ENCODE data around the gene RAD18.

The RAD18 gene

DNA sequence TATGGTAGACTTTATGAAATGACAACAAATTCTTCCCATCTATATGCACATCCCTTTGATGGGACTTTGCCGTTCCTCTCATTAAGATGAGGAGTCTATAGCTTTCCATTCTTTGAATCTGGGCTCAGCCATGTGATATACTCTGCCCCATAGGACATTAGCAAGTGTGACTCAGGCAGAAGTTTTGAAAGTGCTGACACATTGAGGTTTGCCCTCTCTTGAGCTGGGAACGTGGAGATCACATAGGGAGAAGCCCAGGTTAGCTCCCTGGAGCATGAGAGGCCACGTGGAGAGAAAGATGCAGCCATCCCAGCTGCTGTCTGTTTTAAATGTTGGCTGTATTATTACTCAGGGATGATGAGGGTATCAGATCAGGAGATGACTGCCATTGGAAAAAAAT lies 126.1 kb downstream of the RAD18 start:
- H4K20me1 ChIP-seq (ENCODE audit: insufficient read depth, low read length, poor library complexity, severe bottlenecking), result no peaks in the 10 kb centered on the region
- no peak overlapping the region for H2AFZ ChIP-seq (ENCODE audit: low read length)
- no peaks in the 10 kb centered on the region for H3F3A ChIP-seq (ENCODE audit: low read depth)
- H3K4me3 ChIP-seq (ENCODE audit: low read length, poor library complexity, severe bottlenecking), result no peak overlapping the region
- H3K79me2 ChIP-seq (ENCODE audit: insufficient read depth, low read length), result no peaks in the 10 kb centered on the region
- H3K9ac ChIP-seq (ENCODE audit: low read depth, low read length, poor library complexity, severe bottlenecking), result no peak overlapping the region
- no peaks in the 10 kb centered on the region for H3K4me1 ChIP-seq (ENCODE audit: insufficient read depth, low read length, poor library complexity, severe bottlenecking)
- no peaks in the 10 kb centered on the region for H3K36me3 ChIP-seq (ENCODE audit: insufficient read depth, low read length)
- H3K4me2 ChIP-seq (ENCODE audit: low read depth, low read length, poor library complexity, severe bottlenecking), result no peak overlapping the region
- no peaks in the 10 kb centered on the region for H3K9me2 ChIP-seq (replicated peaks; ENCODE audit: low read depth, low read length)
- H3K9me3 ChIP-seq (ENCODE audit: insufficient read depth, low read depth, low read length), result no peaks in the 10 kb centered on the region
- no peaks in the 10 kb centered on the region for H3K27me3 ChIP-seq (ENCODE audit: insufficient read depth, low read length, poor library complexity, severe bottlenecking)
- TF ChIP-seq, protein P1, sequence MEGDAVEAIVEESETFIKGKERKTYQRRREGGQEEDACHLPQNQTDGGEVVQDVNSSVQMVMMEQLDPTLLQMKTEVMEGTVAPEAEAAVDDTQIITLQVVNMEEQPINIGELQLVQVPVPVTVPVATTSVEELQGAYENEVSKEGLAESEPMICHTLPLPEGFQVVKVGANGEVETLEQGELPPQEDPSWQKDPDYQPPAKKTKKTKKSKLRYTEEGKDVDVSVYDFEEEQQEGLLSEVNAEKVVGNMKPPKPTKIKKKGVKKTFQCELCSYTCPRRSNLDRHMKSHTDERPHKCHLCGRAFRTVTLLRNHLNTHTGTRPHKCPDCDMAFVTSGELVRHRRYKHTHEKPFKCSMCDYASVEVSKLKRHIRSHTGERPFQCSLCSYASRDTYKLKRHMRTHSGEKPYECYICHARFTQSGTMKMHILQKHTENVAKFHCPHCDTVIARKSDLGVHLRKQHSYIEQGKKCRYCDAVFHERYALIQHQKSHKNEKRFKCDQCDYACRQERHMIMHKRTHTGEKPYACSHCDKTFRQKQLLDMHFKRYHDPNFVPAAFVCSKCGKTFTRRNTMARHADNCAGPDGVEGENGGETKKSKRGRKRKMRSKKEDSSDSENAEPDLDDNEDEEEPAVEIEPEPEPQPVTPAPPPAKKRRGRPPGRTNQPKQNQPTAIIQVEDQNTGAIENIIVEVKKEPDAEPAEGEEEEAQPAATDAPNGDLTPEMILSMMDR (conservative IDR thresholded peaks at IDR 0.05; ENCODE audit: low read length), result no peak
- TF ChIP-seq EZH2phosphoT487 (IDR thresholded peaks at IDR 0.05; ENCODE audit: borderline replicate concordance), result no peak

DNA sequence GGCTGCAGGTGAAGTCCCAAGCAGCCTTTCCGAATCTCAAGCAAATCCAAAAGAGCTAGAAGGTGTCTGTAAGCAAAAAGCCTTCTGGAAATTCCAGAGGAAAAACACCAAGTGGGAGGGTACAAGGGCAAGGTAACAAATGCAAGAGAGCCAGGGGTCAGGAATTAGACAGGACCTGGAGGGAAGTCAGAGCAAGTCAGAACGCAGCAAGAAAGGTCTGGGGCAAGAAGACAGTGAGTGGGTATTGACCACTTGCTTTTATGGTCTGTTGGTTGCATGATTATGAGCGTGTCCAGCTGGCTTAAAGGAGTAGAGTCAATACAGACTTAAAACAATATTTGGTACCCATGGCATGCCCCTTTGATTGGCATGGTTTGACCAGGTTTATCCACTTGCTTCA lies 127.2 kb downstream of the RAD18 start:
- H3K27me3 ChIP-seq (ENCODE audit: insufficient read depth, low read length, poor library complexity, severe bottlenecking), result no peaks in the 10 kb centered on the region
- H4K20me1 ChIP-seq (ENCODE audit: insufficient read depth, low read length, poor library complexity, severe bottlenecking), result no peaks in the 10 kb centered on the region
- H3F3A ChIP-seq (ENCODE audit: low read depth), result no peaks in the 10 kb centered on the region
- H3K4me3 ChIP-seq (ENCODE audit: low read length, poor library complexity, severe bottlenecking), result no peak overlapping the region
- H3K4me2 ChIP-seq (ENCODE audit: low read depth, low read length, poor library complexity, severe bottlenecking), result no peak overlapping the region
- H3K9me3 ChIP-seq (ENCODE audit: insufficient read depth, low read depth, low read length), result no peaks in the 10 kb centered on the region
- no peaks in the 10 kb centered on the region for H3K9me2 ChIP-seq (replicated peaks; ENCODE audit: low read depth, low read length)
- no peak for TF ChIP-seq EZH2phosphoT487 (IDR thresholded peaks at IDR 0.05; ENCODE audit: borderline replicate concordance)
- TF ChIP-seq, protein P1 (conservative IDR thresholded peaks at IDR 0.05; ENCODE audit: low read length), result no peak
- no peak overlapping the region for H3K9ac ChIP-seq (ENCODE audit: low read depth, low read length, poor library complexity, severe bottlenecking)
- H3K36me3 ChIP-seq (ENCODE audit: insufficient read depth, low read length), result no peaks in the 10 kb centered on the region
- no peak overlapping the region for H2AFZ ChIP-seq (ENCODE audit: low read length)
- H3K79me2 ChIP-seq (ENCODE audit: insufficient read depth, low read length), result no peaks in the 10 kb centered on the region
- H3K4me1 ChIP-seq (ENCODE audit: insufficient read depth, low read length, poor library complexity, severe bottlenecking), result no peaks in the 10 kb centered on the region

DNA sequence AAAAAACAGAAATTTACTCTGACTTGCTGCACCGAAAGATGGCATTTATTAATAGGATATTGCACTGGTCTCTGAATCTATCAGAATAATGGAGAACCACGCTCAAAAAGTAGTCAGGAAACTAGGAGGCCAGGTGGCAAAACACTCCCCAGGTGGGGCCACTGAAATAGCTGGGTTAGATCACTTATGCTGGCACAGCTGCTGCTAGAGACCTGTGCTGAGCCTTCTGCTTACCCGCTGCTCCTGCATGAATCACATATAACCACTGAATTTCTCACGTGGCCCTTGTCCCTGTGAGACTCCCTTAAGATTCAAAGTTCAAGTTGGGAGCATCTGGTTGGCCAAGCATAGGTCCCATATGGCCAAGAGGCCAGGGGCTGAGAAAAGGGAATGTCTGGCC lies 127.9 kb downstream of the RAD18 start:
- H2AFZ ChIP-seq (ENCODE audit: low read length), result no peak overlapping the region
- TF ChIP-seq, protein P1 (conservative IDR thresholded peaks at IDR 0.05; ENCODE audit: low read length), result no peak
- TF ChIP-seq EZH2phosphoT487 (IDR thresholded peaks at IDR 0.05; ENCODE audit: borderline replicate concordance), result no peak
- no peaks in the 10 kb centered on the region for H3K4me1 ChIP-seq (ENCODE audit: insufficient read depth, low read length, poor library complexity, severe bottlenecking)
- H3K27me3 ChIP-seq (ENCODE audit: insufficient read depth, low read length, poor library complexity, severe bottlenecking), result no peaks in the 10 kb centered on the region
- no peaks in the 10 kb centered on the region for H3K9me3 ChIP-seq (ENCODE audit: insufficient read depth, low read depth, low read length)
- H3K9ac ChIP-seq (ENCODE audit: low read depth, low read length, poor library complexity, severe bottlenecking), result no peak overlapping the region
- no peaks in the 10 kb centered on the region for H4K20me1 ChIP-seq (ENCODE audit: insufficient read depth, low read length, poor library complexity, severe bottlenecking)
- H3K4me3 ChIP-seq (ENCODE audit: low read length, poor library complexity, severe bottlenecking), result no peak overlapping the region
- no peaks in the 10 kb centered on the region for H3K79me2 ChIP-seq (ENCODE audit: insufficient read depth, low read length)
- H3F3A ChIP-seq (ENCODE audit: low read depth), result no peaks in the 10 kb centered on the region
- no peaks in the 10 kb centered on the region for H3K9me2 ChIP-seq (replicated peaks; ENCODE audit: low read depth, low read length)
- H3K36me3 ChIP-seq (ENCODE audit: insufficient read depth, low read length), result no peaks in the 10 kb centered on the region
- H3K4me2 ChIP-seq (ENCODE audit: low read depth, low read length, poor library complexity, severe bottlenecking), result no peak overlapping the region
